NCI-H2107 treated with DMSO at 0.1 percent for 48 hours (cell line): ENCODE data around the gene PFKFB3.
"Not testable (repeated sequence)": the region's sequence is repeated elsewhere in the genome, so short reads cannot be mapped to it uniquely, and the experiment has no call there.

Experiments used
- DNase-seq: peaks from one replicate; lab custom pipeline; 2025; ENCODE audit not compliant: unreplicated experiment; lab: John Stamatoyannopoulos, UW

Gene PFKFB3

DNA sequence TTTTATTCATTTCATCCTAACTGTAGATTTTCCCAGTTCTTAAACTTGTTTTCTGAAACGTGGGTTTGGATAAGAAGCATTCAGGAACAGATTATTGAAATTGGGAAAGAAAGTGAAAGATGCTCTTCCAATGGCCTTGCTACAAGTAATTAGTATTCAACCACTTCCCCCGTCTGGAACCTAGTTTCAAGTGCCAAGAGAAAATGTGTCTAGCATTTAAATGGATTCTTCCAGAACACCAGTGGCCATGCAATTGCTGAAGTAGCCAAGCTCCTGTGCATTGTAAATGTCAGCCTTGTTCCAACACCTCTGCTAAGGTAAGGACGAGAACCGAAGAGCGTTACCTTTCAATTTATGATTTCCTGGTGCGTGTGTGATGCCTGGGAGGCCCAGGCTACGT, 68.2 kb downstream of the PFKFB3 start:
- no peak for DNase-seq

DNA sequence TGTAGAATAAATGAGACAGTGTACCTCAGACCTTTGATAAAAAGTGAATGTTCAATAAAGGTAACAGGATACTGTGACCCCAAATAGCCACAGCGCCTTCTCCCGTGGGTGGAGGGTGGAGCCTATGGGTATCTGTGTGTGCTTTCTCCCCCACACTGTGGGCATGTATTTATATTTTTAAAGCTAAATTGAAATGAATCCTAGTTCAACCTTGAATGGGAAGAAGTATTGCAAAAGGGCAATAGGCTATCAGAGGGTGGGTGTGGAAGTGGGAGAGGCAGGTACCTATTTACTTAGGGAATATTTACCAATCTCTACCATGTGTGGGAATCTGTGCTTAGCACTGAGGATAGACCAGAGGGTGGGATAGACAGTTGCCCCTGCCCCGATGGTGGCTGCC, 68.9 kb downstream of the PFKFB3 start:
- no peak for DNase-seq

DNA sequence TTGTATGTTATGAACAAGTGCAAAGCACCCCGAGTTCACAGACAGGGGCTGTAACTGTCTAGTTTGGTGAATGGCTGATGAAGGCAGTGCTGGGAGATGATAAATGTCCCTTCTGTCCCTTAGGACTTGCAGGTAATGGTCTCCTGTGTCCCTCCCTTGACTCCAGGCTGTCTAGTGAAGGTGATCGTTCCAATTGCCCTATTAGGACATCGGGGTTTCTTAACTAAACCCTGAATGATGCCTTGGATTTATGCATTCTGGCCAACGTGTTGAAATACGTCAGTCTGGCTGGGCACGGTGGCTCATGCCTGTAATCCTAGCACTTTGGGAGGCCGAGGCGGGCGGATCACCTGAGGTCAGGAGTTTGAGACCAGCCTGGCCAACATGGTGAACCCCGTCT, 69.4 kb downstream of the PFKFB3 start:
- DNase-seq = no peak

DNA sequence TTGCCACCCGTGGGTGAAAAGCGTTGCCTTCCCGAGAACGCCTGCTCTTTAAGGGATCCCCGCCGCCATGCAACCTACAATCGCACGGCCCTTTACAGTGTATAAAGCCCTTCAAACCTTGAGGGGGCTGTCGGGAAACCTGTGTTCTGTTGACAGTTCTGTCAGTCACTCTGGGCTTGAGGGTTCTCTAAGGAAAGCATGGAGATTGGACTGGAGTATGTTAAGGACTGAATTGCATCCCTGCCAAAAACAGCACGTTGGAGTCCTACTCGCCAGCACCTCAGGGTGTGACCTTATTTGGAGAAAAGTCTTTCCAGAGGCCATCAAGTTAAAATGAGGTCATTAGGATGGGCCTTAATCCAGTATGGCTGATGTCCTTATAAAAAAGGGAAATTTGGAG, 70.6 kb downstream of the PFKFB3 start:
- DNase-seq = no peak

DNA sequence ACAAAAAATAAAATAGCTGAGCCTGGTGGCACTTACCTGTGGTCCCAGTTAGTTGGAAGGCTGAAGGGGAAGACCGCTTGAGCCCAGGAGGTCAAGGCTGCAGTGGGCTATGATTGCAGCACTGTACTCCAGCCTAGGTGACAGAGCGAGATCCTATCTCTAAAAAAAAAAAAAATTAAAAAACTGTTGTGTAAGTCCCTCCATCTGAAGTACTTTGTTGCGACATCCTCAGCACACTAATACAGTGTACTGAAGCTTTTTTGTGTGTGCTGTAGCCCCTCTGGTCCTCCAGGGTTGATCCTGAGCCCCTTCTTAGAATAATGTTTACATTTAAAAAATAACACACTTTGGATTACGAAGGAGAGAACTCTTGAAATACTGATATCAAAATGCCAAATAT, 71.3 kb downstream of the PFKFB3 start:
- no peak for DNase-seq

DNA sequence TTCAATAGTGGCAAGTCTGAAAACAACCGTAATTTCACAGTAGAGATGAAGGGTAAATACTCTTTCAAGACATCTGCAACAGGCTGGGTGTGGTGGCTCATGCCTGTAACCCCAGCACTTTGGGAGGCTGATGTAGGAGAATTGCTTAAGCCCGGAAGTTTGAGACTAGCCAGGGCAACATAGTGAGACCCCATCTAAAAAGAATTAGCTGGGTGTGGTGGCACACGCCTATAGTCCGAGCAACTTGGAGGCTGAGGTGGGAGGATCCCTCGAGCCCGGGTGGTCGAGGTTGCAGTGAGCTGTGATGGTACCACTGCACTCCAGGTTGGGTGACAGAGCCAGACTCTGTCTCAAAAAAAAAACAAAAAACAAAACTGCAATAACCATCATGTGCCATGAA, 71.8 kb downstream of the PFKFB3 start:
- no peak for DNase-seq

DNA sequence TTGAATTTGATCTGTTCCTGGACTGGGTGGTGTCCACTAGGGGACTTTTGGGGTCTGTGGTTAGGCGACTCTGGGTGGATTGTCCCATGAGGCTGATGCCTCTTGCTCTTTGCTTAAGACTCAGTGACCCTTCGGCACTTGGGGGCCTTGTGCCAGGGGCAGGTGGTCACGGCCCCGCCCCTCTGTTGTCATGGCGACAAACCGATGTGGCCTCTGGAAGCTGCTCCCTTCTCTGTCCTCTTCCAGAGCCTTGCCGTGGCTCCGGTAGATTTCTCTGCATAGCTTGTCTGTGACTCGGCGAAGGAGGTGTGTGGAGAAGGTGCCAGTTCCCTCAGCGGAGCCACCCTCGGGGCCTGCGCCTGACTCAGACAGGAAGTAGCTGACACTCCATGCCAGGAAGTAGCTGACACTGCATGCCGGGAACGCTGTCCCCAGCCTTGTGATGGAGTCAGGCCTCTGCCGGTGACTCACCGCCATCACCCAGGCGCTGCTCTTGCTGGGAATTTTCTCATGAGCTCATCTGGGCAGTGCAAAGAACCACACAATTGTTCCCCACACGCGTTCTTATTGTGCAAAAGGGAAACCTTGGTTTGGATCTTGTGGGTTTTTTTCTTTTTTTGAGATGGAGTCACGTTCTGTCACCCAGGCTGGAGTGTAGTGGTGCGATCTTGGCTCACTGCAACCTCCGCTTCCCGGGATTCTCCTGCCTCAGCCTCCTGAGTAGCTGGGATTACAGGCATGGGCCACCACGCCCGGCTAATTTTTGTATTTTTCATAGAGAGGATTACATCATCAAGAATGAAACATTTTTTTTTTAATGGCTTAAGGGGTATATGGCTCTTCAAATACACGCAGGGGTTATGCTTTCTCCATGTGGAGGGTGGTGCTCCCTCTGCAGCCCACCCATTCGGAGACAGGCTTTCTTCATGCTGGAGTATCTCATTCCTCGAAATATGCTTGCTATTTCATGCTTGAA, 72.6 kb downstream of the PFKFB3 start:
- no peak for DNase-seq

DNA sequence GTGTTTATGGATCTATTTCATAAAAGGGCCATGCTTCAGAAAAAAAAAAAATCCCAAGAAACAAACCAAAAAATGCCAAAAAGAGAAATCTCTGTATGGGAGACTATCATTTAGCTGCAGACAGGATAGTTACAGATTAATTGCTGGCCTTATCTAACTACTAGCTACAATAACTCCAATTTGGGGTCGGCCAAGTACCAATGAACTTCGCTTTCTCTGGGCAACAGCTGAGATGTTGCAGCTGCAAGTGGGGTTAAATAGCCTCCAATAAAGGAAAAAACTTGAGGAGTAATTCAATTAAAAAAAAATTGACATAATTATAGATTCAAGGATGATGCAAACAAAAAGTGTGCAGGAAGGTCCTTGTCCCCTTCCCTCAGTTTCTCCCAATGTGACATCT, 73.6 kb downstream of the PFKFB3 start:
- no peak for DNase-seq

DNA sequence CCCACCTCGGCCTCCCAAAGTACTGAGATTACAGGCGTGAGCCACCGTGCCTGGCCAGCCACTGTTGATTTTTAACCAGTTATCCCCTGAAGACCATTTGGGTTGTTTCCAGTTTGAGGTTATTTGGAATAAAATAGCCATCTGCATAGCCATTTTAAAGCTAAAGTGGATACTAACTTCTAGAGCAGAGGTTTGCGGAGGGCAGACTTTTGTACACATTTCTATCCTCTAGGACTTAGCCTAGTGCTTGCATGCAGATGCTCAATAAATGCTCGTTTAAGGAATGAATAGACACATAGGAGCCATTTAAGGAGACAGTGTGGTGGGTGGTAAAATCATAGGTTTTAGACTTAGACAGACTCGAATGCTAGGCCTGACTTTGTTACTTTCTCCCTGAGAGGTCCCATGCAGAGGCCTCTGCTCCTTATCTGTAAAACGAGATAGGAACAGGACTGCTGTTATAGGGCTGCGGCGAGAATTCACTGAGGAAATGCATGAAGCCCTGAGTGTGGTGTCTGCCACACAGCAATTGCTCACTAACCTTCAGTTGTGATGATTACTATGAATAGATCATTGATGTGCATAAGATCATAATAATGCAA, 75.9 kb downstream of the PFKFB3 start:
- DNase-seq = no peak

DNA sequence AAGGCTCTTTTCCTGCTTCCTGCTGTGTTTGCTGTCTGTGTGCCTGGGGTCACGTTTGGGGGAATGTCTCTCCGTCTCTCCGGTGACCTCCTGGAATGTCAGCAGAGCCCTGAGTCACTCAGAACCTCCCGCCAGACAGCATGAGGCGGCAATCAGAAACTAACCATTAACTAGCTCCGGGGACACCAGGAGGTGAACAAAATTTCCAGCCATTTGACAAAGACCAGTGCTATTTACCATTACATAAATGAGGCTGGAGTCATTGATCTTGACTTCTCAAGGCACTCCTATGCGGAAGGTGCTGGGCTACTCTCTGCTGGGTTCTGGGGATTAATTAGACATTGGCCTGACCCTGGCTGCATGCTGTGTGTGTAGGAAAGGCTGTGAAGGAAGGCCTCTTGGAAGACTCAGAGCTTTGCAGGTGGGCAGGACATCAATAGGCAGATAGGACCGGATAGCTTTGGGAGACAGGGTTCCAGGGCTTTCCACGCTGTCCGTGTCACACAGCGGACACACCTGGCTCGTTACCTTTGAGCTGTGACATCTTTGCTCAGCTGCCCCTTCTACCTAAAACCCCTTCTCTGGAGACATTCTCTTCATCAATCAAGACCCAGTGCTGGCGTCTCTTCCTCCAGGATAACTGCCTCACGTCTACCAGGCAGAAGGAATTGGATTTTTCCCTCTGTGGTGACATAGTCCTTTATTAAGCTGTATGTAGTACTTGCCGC, 77.0 kb downstream of the PFKFB3 start:
- DNase-seq = no peak

DNA sequence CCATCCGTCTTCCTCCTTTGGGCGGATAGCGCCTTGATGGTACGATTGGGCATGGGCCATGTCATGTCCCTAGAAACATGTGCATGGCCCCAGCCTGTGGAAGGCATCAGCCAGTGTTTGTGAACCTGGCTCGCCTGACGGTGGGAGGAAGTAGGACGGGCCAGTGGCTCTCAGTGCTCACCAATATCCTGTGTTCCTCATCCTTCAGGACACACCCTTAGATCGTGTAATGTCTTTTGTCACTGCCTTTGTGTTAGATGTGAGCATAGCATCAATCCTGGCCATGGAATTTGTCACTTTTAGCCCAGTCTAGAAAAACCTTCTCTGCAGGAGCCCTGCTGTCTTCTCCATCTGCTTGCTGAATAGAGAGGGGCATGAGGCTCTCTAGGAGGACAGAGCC, 77.6 kb downstream of the PFKFB3 start:
- DNase-seq = no peak

DNA sequence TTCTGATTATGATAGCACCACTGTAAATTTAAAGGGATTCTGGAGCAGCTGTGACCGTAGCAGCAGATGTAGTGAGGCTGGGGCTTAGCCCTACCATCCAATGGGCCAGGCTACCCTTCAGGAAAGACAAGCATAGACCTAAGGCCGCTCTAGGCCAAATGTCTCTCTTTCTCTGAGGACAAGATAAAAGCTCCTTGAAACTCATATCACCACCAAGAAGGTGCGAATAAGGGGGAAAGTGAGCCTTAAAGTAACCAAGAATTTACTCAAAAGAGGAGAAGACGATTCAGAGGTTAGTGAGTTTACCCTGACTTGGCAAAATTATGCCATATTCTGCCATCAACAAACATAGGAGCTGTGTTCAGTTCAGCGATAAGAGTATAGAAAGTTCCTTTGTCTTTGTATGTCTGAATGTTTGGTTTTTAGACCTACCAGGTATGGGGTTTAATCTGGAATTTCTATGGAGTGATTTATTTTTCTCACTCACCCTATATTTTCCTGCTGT, 79.8 kb downstream of the PFKFB3 start:
- DNase-seq = no peak

DNA sequence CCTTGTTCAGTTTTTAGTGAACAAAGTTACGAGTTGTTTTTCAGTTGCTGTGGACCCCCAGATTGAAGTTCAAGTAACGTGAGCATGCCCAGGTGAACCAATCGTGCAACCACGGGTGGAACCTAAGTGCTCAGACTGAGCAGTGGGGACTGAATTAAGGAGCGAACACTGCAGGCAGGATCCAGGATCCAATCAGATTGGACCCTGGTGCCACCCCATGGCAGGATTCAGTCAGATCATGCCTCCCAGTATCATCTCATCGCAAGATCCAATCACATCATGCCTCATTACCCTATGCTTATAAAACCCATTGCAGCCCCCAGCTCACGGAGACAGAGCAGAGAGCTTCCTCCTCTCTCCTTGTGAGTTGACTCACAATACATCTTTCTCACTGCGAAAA, 80.9 kb downstream of the PFKFB3 start:
- no peak for DNase-seq

DNA sequence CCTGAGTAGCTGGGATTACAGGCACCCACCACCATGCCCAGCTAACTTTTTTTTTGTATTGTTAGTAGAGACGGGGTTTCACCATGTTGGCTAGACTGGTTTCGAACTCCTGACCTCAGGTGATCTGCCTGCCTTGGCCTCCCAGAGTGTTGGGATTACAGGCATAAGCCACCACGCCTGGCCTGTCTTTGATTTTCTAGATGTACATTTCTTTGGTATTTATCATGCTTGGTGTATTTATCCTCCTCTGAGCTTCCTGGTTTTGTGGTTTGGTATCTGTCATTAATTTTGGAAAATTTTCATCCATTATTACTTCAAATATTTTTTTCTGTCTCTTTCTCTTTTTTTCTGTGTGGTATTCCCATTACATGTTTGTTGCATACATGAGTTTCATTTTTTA, 87.9 kb downstream of the PFKFB3 start:
- not testable (repeated sequence) for DNase-seq

DNA sequence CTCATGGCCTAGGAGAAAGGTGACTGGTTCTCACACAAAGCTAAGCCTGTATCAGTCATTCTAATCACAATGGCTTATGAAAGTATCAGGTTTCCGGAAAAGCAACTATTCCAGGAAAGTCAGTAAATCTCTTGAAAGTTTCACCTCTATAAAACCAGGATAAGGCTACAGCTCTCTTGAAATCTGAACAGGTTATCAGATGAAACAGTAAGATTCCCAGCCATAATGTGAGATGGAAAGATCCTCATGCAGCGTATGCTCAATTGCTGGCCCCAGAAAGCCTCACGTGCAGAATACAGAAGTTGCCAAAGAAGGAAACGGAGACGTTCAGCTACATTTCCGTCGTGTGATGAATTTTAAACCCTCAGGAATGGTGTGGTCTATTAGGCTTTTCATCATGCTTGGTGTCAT, 90.0 kb downstream of the PFKFB3 start:
- no peak for DNase-seq

DNA sequence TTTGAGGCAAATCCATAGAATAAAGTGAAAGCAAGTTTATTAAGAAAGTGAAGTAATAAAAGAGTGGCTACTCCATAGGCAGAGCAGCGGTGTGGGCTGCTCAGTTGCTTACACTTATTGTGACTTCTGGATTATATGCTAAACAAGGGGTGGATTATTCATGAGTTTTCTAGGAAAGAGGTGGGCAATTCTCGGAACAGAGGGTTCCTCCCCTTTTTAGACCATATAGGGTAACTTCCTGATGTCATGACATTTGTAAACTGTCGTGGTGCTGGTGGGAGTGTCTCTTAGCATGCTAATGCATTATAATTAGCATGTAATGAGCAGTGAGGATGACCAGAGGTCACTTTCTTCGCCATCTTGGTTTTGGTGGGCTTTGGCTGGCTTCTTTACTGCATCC, 93.7 kb downstream of the PFKFB3 start:
- DNase-seq = not testable (repeated sequence)

DNA sequence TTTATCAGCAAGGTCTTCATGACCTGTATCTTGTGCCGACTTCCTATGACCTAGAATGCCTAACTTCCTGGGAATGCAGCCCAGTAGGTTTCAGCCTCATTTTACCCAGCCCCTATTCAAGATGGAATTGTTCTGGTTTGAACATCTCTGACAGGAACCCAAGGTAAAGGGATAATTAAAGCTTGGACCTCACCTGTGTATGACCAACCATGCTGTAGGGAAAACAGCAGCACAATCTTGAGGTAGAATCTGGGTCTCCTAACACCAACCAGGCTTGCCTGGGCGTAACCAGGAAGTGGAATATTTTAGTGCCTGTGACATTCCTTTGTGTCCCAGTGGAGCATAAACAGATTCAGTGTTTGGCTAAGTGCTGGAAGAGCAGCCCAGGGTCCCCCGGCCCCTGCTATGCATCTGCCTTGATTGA, 94.1 kb downstream of the PFKFB3 start:
- DNase-seq = no peak

DNA sequence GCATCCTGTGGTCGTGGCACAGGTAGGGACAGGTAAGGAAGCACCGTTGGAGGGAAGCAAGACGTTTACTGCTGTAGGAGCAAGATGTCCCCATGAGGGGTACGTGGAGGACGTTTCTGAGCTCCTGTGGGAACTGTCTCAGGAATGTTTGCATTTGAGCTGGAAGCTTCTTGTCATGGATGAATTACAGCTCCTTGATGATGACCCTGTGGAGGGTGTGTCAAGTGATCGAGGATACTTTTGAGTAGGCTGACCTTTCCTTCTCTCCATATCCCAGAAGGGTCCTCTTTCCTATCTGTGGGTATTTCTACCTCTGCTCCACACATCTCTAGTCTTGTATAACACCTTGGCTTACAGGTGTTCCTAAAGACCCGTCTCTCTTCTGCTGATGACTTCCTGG, 94.8 kb downstream of the PFKFB3 start:
- DNase-seq = no peak

DNA sequence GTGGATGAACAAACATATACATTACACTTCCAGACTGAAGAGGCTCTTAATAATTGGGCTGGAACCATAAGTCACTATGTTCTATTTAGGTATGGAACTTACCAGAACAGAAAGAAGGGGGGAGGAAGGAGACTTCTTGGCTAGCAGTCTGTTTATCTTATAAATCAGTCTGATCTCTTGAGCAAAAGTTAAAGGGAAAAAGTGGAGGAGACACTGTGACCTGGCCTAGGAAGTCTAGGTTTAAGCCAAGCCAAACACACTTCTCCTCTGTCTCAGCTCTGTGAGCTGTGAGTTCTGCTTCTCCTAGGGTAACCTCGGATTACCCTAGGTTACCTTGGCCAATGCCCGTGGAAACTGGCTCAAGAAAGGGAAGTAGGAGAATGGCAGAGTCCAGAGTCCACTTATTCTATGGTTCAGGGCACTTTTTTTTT, 95.2 kb downstream of the PFKFB3 start:
- no peak for DNase-seq

DNA sequence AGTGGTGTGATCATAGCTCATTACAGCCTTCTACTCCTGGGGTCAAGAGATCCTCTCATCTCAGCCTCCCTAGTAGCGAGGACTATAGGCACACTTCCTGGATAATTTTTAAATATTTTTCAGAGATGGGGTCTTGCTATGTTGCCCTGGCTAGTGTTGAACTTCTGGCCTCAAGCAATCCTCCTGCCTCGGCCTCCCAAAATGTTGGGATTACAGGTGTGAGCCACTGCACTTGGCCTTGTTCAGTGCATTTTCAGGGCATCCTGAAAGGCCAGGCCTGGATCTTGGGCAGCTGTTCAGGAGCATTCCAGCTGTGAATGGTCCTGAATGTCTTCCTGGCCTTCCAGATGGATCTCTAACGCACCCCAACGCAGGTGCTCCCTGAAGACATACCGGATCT, 95.7 kb downstream of the PFKFB3 start:
- DNase-seq = no peak

DNA sequence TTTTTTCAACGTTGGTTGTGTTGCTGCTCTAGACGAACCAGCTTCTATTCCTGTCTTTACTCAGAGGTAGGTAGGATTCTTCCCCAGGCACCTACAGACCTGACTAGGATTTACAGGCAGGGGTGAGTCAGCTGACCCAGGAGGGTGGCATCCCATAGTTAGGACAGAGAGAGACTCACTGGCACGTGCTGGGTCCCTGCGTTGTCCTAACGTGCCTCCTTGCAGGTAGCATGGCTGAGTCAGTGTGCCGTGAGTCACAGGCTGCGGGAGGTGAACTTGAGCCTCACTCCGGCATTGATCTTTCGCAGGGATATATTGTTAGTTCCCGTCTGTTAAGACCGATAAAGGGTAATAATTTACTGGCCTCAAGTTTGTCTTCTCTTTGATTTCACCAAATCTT, 96.5 kb downstream of the PFKFB3 start:
- DNase-seq = no peak

DNA sequence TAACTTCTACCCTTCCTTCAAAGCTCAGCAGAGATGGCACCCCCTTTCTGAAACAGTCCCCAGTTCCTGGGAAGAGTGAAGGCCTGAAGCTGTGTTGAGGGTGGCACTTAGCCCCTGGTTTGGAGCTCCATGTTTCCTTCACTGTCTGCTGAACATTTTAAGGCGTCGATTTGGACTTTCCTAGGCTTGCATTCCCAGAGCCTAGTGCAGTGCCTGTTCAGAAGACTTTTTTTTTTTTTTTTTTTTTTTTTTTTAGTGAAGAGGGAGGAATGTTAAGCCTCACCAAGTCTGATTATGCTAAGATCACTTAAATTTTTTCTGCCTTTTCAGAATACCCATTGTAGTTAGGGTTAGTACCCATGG, 97.0 kb downstream of the PFKFB3 start:
- no peak for DNase-seq
